Muscle of back (tissue), 13 donors: ENCODE measurements around the gene CCDC195. TPM values are rescaled to one million over a fixed set of nuclear protein-coding genes. Genes with fewer than 3 reads are reported as not detected.

Source experiments
- DNase-seq, 3 donors: peaks; one replicate each; pipeline versions ENCODE4 v3.0.0 to v3.0.0-alpha.2; 2013
- long read RNA-seq, 9 donors: transcript quantifications; one replicate each; lab custom pipeline, GENCODE V29; 2026
- polyA plus RNA-seq, 10 donors: library from polyadenylated mRNA; unstranded; fragments of 120-200 nt; gene quantifications; one replicate each; pipeline ENCODE4 v1.2.1, GENCODE V29; 2013; ENCODE audit not compliant: insufficient read length in 10 of 10

CCDC195 gene, protein sequence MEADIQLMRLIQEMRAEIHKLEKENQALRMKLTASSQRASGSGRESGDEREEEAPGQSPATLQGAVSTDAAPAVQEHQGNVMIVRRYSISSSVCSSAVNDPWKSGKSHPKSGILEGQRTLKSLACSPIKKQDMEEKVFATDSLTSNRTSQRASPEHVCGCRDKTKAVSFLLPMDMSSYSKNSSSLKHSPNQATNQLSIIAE
- under 1 TPM in 1 of 10 donors, not detected in 9; 0.59 TPM for polyA plus RNA-seq
- long read RNA-seq, donor 1 = 0 reads
- long read RNA-seq, donor 2 = 0 reads
- long read RNA-seq, donor 3 = 0 reads
- long read RNA-seq, donor 4 = 0 reads
- long read RNA-seq, donor 5 = 0 reads
- long read RNA-seq, donor 6 = 0 reads
- long read RNA-seq, donor 7 = 0 reads
- long read RNA-seq, donor 8 = 0 reads
- long read RNA-seq, donor 9 = 0 reads

DNA sequence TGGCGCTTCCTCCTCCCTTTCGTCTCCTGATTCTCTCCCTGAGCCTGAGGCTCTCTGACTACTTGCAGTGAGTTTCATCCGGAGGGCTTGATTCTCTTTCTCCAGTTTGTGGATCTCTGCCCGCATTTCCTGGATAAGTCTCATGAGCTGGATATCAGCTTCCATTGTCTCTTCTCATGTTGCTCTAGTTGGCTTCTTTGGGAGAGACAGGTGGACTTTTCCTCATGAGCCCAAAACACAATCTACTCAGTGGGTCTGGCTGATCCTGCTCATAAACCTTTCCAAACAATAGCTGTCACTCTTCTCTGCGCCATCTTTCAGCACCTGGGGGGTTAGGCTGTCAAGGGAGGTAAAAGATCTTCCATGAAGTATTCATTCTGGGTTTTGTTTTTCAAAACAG, at the start of gene CCDC195:
Gene CCDC195 (minus strand): TSS at position 165 of the 400 bp plus-strand sequence. CDS start 0 bp downstream, at position 165.
- DNase-seq = no peak

DNA sequence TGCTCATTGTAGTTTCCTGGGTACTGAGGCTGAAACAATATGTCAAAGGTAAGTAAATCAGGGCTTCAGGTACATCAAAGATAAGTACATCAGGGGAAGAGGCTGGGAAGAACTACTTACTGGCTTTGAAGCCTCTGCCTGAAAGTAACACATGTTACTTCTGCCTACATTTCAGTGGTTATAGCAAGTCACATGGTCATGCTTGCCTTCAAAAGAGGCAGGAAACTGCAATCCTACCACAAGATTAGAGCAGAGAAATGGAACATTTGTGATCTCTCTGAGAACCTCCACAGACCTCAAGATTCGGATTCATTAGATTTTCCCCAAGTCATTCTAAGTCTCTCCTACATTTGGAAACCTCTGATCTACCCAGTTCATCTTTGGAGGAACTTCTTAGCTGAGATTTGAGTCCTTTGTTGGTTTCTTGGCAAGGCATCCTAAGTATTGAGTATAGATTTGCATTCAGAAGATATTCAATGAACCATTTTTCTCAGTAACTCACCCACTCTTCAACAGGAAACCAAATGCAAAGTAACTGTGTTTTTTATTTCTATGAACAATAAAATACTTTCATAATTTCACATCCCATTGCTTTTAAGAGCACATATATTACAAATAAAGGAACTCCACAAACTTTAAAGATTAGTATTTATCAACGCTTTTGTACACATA, 48.5 kb upstream of the CCDC195 start:
- DNase-seq = no peak

DNA sequence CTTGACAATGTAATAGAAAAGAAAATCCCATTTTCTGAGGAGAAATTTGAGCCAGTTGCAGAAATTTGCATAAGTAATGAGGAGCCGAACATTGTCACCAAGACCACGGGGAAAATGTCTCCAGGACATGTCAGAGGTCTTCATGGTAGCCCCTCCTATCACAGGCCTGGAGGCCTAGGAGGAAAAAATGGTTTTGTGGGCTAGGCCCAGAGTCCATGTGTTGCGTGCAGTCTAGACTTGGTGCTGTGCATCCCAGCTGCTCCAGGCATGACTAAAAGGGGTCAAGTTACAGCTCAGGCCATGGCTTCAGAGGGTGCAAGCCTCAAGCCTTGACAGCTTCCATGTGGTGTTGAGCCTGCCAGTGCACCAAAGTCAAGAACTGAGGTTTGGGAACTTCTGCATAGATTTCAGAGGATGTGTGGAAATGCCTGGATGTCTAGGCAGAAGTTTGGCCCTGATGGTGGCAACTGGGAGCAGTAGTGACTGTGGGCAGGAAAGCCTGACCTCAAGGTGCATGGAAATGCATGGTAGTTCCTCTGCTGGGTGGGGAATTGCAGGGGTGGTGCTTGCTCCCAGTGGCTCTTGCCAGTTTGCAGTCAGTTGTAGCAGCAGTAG, 41.9 kb upstream of the CCDC195 start:
- DNase-seq = no peak

DNA sequence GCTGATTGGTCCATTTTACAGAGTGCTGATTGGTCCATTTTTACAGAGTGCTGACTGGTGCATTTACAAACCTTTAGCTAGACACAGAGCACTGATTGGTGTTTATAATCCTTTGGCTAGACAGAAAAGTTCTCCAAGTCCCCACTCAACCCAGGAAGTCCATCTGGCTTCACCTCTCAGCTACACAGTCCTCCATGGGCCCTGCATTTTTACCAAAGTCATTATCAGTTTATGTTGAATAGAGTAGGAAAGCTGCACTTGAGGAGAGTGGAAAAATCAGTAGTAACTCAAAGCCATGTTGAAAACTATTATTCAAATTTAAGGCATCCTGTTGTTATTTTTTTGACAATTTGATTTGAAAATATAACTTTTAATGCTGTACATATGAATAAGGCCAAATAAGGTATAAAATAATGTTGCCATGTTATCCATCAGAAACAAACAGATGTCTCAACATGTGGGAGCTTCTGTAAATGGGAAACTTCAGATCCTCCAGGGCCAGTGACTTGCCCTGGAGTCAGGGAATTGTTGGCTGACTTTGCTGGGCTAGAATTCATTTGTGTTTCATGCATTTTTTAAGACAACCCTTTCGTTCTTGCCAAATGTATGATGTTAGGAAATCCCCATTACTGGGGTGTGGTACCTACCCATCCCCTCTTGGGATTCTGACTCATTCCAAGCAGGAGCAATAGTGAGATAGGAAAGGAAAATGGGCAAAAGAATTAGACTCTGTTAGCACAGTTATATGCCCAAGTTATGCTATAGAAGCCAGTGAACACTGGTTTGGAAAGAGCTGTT, 37.8 kb upstream of the CCDC195 start:
- peak; percentile 44 to 69 (median 47) for DNase-seq

DNA sequence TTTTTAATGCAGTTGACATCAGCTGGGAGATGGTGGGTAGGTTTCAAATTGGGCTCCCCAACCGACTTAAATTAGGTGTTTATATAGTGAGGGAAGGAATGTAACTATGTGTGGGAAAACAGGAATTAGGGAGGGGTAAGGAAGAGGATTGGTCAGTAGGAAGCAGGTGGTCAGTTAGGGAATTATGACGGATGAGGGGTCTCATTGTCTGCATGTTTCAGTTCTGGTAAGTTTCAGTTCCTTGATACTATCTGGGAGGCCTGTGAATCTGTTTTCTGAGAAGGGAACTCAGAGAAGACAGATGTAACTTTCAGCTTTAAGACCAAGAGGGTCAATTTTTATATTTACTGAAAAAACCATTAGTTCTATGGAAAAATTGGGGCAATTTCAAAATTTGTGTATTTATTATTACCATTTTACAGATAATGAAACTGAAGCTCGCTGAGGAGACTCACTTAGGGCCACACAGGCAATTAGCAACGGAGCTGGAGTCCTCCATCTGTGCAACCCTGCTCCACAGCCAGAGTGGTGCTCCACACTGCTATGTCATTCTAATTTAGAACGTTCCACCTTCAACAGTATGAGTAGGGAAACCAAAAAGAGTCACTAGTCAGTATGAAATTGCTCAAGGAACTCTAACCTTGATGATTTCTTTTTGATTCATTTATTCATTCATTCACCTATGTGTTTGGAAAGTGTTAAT, 36.0 kb upstream of the CCDC195 start:
- no peak for DNase-seq

DNA sequence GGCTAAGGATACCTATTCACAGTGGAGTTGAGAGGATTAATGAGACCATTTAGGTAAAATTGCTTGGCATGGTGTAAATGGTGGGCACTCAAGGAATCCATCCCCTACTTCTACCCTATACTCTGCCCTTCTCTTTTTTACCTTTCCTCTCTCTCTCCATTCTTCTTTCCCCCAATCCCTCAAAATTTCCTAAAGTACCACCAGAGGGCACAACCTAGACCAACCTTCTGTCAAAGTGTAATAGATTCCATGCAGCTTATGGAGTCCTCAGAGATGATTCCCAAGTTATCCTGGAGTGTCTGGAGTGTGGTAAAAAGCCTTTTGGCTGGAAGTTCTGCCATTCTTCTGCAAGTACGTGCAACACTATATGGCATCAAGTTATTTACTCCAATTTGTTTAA, 33.0 kb upstream of the CCDC195 start:
- no peak for DNase-seq

DNA sequence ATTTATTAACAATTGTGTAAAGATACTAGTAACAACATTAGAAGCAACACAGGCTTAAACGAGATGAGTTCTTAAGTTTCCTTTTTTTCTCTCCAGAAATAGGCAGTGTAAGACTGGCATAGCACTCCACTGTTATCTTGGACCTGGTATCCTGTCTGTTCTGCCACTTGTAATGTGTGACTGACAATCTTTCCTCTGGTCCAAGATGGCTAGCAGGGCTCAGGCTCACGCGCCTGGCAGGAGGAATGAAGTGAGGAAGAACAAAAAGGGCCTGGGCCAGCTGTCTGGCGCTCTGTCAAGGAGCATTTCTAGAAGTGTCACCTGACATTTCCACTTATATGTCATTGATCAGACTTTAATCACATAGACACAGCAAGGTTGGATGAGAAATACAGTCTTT, 31.6 kb upstream of the CCDC195 start:
- DNase-seq = no peak

DNA sequence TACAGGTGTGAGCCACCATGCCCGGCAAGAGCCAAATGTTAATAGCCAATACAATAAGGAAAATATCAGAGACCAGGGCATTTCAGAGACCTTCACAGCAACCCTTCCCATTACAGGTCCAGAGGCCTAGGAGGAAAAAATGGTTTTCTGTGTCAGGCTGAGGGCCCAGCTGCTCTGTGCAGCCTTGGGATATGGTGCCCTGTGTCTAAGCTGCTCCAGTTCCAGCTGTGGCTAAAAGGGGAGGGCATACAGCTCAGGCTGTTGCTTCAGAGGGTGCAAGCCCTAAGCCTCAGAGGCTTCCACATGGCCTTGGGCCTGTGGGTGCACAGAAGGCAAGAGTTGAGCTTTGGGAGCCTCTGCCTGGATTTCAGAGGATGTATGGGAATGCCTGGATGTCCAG, 20.1 kb upstream of the CCDC195 start:
- DNase-seq = no peak

DNA sequence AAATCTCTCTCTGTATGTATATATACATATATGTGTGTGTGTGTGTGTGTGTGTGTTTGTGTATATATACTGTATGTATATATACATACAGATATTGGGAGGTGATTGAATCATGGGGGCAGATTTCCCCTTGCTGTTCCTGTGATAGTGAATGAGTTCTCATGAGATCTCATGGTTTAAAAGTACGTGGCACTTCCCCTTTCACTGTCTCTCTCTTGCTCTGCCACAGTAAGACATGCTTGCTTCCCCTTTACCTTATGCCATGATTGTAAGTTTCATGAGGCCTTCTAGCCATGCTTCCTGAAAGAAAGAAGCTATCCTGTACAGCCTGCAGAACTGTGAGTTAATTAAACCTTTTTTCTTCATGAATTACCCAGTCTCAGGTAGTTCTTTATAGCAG, 18.8 kb upstream of the CCDC195 start:
- no peak for DNase-seq

DNA sequence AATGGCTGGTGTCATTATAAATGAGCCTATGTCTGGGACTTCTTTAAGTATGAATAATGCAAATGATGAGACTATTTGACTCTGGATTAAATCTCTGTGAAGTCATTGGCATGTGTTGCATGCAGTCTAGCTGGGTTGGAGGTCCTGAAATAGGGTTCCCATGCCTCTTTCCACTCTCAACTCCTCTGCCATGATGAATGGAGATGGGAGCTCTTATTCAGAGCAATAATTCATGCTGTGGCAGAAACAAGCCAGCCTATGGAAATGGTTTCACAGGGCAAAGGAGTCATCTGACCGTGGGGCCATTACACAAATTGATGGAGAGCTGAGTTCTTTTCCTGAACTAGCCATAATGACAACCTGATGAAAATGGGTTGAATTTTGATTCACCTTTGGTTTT, 15.5 kb upstream of the CCDC195 start:
- DNase-seq = no peak

DNA sequence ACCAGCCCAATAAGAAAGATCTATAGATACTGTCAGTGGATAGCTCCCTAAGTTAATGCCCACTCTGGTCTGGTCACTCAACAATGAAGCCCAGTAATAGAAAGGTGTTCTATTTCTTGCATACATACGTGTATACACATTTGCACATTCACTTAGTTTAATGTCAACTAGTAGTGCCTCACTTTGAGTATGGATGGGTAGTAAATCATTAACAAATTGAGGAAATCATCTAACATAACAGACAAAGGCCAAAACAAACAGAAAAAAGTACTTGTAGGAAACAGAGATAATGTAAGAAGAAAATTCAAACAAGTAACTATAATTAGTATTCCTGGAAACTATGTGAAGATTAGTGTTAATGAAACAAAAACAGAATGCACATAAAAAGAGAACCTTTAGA, 13.3 kb upstream of the CCDC195 start:
- no peak for DNase-seq

DNA sequence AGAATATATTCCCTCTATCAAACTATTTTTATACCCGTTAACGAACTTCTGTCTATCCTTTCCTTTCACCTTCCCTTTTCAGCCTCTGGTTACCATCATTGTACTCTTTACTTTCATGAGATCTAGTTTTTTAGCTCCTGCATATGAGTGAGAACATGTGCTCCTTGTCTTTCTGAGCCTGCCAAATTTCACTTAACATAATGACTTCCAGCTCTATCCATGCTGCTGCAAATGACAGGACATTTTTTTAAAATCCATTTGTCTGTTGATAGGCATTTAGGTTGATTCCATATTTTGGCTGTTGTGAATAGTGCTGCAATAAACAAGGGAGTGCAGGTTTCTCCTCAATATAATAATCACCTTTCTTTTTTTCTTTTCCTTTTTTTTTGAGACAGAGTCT, 8.2 kb upstream of the CCDC195 start:
- DNase-seq = peak in 1 of 3 donors; percentile 16

DNA sequence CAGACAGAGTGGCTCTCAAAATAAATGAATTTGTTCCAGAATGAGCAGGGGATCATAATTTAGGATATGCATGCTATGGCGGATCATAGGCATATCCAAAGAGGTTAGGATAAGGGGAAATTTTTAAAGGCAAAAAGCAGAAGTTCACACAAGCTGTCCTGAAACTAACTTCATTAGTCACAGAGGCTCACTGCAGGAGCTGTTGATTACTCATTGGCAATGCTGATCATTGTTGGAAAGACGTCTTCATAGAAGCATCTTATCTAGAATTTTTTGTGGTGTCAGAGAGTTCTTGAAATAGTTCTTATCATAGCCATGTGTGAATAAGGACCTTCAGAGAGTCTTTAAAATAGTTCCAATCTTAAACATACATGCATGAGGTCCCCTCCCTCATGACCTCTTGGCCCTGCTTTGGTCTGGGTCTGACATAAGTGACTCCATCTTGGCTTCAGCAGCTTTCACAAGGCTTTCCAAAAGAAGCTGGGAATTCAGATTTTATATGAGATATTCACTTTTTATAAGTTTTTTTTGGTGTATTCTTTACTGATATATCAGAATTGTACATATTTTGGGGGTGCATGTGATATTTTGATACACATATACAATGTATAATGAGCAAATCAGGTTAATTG, 7.5 kb upstream of the CCDC195 start:
- DNase-seq = peak in 2 of 3 donors; percentile 49 to 58

DNA sequence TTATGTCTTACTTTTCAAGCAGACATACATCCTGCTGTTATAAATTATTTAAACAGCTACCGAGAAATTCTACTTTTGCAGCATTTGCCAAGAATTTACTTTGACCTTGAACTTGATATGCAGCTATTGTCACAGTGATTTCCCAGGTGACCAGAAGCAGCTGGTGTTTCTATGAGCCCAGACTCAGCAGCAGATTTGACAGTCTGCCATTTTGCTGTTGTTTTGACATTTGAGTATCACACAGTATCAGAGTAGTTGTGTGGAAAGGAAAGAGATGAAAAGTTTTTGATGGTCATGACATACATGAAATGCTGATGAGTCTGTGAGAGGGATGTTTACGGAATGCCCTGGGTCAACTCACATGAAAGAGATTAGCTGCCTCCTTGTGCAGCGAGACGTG, 6.6 kb upstream of the CCDC195 start:
- peak in 2 of 3 donors; percentile 22 to 49 for DNase-seq

DNA sequence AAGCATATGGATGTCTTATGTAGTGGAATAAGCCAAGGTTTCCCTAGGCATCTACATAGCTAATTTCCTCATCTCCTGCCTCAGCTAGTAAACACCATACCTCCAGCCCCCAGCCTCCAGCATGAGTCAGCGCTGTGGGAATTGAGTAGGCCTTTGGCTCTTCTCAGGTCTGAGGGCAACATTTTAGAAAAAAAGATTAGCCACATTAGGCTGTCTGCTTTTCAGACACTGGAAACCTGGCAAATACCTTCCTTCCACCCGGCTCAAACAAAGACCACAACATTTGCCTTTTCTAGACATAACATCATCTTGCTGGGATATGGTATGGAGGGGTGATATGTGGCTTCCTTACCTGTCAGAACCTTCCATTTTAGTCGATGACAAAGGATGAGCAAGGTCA, 6.1 kb upstream of the CCDC195 start:
- peak in 2 of 3 donors; percentile 19 to 30 for DNase-seq

DNA sequence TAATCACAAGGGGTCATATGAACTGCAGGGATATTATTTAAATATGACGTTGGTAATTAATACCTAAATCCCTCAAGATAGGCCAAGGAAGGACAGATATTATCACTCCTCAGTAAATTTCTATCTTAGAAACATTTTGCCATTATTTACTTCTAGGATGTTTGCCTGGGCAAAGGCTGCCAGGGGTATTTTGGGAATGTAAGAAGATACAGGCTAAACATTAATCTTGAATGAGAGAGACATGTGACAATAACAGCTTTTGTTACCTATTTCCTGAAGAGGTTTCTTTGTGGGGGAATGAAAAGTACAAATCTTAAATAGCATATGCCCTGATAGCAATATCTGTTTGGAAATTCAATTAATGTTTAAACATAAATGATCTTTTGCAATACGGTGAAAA, 756 bp upstream of the CCDC195 start:
- no peak for DNase-seq

DNA sequence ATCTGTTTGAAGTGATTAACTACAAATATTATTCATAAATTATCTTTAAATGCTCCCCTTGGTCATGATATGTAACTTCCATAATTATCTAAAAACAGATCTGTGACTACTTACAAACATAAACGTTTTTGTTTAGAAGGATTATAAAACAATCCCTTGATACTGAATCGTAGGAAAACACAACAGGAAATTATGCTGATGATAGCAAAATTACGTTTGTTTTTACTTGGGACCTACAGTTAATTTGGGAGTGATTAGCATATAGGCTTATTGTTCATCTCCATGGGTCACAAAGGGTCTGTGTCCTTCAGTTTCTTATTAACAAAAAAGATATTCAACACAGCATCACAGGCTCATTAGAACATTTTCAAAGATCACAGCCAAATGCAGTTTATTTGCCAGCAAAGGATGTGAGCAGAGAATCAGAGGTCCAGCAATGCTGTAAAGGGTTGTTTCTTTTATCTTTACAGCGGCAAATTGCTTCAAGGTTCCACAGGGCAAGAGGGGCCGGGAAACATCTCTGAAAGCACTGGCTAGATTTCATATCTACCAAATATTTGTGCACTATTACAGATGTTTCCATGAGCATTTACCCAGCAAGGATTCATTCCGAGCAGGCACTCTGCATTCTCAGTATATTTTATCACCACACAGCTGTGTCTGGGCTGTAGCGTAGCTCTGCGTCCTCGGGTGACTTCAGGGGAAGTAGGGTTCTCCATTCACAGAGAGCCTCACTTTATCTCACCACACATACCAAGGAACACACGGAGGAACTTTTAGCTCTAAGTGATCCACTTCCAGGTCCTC, 4.1 kb downstream of the CCDC195 start:
- peak in 2 of 3 donors; percentile 35 to 46 for DNase-seq

DNA sequence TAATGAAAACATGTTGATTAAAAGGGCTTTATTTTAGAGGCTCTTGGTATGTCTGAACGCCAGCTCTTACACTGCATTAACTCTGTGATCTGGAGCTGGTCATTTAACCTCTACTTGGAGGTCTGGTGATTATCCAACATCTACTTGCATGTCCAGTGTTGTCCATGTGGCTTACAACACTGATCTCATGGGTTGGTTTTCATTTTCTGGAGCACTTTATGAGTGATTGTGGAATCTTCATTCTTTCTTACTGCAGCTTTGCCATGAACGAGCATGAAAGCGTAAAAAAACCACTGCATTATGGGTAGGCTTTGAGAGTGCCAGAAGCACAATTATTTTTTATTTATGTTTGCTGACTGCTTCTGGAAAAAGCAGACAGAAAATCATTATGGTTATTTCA, 4.8 kb downstream of the CCDC195 start:
- DNase-seq = no peak

DNA sequence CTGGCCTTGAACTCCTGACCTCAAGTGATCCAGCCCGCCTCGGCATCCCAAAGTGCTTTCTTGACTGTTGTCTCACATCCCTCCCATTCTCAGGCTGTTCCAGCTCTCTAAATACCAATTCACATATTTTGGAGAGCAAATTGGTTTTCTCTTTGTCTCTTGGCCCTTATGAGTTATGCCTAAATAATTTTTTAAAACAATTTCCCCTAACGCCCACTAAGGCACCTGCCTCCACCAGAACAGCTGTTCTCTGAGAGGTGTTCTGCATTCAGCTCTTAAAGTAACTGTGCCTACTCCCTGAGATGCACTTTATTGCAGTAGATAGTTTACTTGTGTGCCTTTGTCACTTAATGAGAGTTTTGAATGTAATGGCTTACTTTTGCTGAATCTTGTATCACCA, 6.9 kb downstream of the CCDC195 start:
- no peak for DNase-seq

DNA sequence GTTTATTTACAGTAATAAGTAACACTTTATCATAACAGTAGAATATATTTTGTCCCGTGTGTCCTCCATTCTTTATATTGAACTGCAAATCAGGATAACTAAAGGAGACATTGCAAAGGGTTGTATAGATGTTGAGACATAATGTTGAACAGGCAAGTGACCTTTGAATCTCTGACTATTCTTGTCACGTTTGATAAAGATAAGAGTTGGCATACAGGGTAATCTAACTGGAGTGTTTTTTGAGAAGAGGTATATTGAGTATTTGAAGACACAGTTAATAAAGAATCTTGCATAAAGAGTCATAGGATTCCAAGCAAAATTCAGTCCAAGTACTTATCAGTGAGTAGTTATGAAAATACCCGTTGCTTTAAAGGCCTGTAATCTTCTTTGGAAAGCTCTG, 21.7 kb downstream of the CCDC195 start:
- no peak for DNase-seq
